Pulmonary artery endothelial cell (primary cell): ENCODE data around the gene ATP5ME. TPM values are rescaled to one million over a fixed set of nuclear protein-coding genes. Genes with fewer than 3 reads are reported as not detected.

Experiments
- DNase-seq: peaks from one replicate; pipeline ENCODE4 v3.0.0-alpha.2; 2011; ENCODE audit warnings: low read depth, low spot score
- total RNA-seq: library from RNA; depleted of rRNA; stranded (reverse); fragments of >200 nt; gene quantifications from 2 replicates; pipeline ENCODE4 v1.2.3, GENCODE V29; 2014

ATP5ME gene
- total RNA-seq, 1 donor from 2014 or later, result 276 TPM

GRCh38 chr4:684623-685327 is 10.7 kb upstream of the ATP5ME start:
- DNase-seq, result no peak

DNA sequence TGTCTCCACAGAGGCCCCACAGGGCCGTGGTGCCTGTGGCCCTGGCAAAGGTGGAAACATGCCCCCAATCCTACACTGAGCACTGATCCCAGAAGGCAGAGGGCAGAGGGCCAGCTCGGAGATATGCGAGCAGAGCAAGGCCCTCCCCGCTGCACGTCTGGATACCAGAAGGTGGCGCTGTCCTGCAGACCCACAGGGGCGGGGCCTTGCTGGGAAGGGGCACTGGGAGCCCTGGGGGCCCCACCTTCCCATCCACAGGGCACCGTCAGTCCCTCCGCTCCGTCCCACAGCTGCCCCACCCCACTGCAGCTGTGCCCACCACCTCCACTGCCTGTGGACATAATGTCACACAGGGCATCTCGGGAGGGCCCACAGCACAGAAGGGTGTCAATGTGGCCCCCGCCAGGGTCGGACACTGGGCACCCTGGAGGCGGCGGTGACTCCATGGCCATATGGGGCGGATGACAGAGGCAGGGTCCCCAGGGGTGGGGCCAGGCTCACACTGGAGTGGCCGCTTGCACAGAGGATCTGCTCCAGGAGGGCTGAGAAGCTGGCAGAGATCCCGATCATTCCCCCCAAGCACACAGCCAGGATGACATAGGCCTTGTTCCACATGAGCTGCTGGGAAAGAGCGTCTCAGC is 10.0 kb upstream of the ATP5ME start:
- peak; percentile 41 for DNase-seq

DNA sequence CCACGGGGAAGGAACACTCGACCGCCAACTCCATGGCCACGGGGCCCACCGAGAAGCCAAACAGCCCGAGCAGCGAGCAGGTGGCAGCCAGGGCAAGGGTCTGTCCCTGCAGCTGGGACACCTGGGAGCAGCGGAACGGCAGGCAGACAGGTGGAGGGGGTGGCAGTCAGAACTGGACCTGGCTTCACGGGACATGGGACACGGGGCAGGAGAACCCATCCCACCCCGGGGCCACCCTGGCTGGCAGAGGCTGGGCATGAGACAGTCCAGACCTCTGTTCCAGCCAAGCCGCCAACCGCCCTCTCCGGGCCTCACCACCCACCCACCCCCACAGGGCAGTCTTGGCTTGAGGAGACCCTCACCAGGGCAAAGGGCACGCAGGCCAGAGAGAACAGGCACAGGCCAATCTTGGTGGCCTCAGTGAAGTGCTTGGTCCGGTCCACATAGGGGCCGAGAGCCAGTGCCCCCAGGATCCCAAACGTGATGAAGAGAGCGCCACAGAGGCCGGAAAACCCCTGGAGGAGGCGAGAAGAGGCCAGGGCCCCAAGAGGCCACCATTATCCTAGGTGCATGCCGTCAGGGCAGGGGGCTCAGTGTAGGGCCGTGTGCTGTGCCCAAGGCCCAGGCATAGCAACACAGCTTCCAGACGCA is 9.3 kb upstream of the ATP5ME start:
- DNase-seq, result no peak

GRCh38 chr4:682490-683172 is 8.6 kb upstream of the ATP5ME start:
- no peak for DNase-seq

GRCh38 chr4:681736-682451 is 7.8 kb upstream of the ATP5ME start:
- DNase-seq, result no peak

- DNase-seq, result no peak
These were observed 7.0 kb upstream of the ATP5ME start for GRCh38 chr4:680928-681645.

- DNase-seq, result no peak
These were observed 6.5 kb upstream of the ATP5ME start for GRCh38 chr4:680551-680927.

GRCh38 chr4:680091-680490 is 6.0 kb upstream of the ATP5ME start:
- no peak for DNase-seq

- DNase-seq, result no peak
These were observed 5.6 kb upstream of the ATP5ME start for GRCh38 chr4:679629-680028.

DNA sequence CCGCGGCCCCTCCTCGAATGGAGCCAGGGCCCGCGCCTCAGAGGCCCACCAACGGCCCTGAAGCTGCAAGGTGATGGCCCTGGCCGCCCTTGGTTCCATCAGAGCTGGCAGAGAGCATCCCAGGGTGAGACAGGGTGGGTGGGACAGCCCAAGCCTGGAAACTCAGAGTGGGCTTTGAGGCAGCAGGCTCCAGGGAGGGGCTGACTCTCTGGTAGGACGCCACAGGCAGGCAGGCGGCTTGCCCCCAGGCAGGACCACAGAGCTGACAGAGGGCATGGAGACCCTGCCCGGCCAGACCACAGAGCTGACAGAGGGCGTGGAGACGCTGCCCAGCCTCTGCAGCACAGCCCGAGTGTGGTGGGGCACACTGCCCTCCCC is 5.0 kb upstream of the ATP5ME start:
- no peak for DNase-seq

DNA sequence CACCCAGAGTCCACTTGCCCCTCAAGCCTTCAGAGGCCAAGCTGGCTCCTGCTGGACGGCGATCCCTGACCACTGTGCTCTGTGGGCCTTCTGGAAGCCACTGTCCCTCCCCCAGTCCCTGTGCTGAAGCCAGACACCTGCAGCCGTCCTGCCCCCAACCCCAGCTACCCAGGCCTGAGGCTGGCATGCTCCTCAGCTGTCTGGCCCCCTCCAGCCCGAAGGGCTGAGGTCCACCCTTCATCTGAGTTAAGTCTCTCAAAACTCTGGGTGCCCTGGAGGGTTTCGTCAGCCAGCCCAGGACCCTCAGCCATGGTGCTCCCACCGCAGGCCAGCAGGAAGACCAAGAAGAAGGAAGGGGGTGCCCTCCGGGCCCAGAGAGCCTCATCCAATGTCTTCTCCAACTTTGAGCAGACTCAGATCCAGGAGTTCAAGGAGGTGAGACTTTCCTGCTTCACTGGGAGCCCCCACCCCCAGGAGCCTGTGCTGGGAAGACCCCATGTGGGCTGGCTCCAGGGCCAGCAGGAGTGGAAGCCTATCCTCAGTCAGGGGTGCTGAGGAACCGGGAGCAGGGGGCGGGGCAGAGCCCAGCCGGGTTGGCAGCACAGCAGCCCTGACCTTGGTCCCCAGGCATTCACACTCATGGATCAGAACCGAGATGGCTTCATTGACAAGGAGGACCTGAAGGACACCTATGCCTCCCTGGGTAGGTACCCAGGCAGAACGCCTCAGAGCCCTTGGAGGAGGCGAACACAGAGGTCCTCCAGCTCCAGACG is 4.4 kb upstream of the ATP5ME start:
- no peak for DNase-seq

GRCh38 chr4:677431-678293 is 3.6 kb upstream of the ATP5ME start:
- no peak for DNase-seq

GRCh38 chr4:676871-677235 is 2.8 kb upstream of the ATP5ME start:
- no peak for DNase-seq

DNA sequence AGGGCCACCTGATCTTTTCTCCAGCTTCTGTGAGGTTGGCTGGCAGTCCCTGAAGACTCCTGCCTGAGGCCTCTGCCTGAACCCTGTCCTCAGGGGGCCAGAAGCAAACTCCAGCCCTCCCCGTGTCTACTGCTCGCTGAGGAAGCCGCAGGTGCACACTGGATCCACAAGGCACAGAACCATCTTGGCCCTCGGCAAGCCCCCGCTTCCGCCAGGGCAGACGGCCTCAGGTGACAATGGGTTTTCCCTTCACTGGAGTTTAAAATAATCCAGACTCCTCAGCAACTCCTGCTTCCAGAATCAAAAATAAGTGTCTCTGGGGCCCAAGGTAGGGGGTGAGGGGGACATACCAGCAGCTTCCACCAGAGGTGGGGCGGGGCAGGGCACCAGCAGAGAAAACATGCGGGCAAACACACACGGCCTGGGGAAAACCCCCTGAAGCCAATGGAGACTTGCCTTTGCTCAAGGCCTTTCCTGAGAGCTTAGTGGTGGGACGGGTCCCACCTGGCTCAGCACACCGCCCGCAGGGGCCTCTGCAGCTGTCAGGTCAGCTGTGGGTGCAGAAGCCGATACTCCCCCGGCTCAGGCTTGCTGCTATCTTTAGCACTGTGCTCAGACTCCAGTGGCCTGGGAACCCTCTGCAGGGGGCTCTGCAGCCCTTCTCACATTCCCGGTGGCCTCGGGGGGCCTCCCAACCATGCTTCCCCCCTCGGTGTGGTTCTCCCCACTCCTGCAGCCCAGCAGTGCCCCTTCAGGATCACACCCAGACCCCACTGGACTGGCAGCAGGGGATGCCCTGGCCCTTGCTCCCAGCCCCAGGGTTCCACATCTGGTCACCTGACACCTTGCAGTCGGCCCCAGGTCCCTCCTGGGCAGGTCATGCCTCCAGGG is 2.1 kb upstream of the ATP5ME start:
- no peak for DNase-seq

DNA sequence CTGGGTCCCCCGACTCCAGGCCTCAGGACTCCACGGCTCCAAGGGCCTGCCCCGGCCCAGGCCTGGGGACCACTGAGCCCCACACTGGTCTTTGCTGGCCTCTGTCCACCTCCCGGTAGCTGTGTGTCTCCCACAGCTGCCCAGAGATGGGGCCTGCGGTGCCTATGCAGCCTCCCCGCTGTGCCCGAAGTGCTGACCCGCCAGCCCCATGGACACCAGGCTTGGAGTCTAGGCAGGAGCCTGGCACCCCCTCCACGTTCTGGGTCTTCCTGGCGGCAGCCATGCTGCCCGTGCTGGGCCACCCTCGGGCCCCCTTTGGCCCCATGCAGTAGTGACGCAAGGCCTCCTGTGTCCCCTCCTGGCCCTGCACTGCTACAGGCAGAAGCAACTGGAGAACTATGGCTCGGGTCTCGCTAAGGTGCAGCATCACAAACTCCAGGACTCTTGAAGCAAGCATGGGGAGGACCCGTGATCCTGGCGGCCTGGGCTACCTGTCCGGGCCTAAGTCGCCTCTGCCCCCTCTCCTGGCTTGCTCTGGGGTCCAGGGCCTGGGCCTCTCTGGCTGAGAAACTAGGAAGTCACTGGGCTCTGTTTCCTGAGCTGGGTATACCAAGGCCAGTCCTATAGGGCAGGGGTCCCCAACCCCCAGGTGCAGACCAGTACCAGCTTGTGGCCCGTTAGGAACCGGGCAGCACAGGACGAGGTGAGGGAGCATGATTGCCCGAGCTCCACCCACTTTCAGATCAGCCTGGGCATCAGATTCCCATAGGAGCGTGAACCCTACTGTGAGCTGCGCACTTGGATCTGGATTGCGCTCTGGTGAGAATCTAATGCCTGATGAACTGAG is 1.2 kb upstream of the ATP5ME start:
- no peak for DNase-seq

GRCh38 chr4:673349-674091 is 556 bp downstream of the ATP5ME start:
- DNase-seq, result no peak

GRCh38 chr4:671769-672168 is 2.3 kb downstream of the ATP5ME start:
- no peak for DNase-seq
